Right ventricle myocardium inferior (tissue), 1 donor: ENCODE results near the gene MED25. TPM values are rescaled to one million over a fixed set of nuclear protein-coding genes. Genes with fewer than 3 reads are reported as not detected.

ENCODE experiments used
- ATAC-seq: fragments of 200-7000 bp; cut with Tn5 transposase; one replicate; pipeline ENCODE4 v1.9.1; 2020; ENCODE audit warnings: mild to moderate bottlenecking, moderate library complexity
- DNase-seq: peaks from one replicate; pipeline ENCODE4 v3.0.0; 2021; ENCODE audit errors: missing footprints
- intact Hi-C: fragments of 100-400 bp; cut with DNase I; formaldehyde crosslinking; loops from one replicate; pipeline ENCODE4 v1.11.0; 2022
- microRNA-seq: library from miRNA; unstranded; fragments of <30 nt; microRNA quantifications from one replicate; pipeline ENCODE4 v1.2.0, GENCODE V29; 2020
- total RNA-seq: library from RNA; stranded (reverse); fragmentation: NEBNext Ultra II Directional; extraction: Animal tissue kit (Norgen Biotek cat#: 25700); gene quantifications from one replicate; pipeline ENCODE4 v1.2.1, GENCODE V29; 2021
- donor health status: DM: no; HTN: yes; CAD: no; lungs with severe emphysema.

The MED25 gene
- total RNA-seq, 1 donor from 2014 or later = 70.4 TPM

GRCh38 chr19:49876422-49877019 is 58.4 kb downstream of the MED25 start:
- ATAC-seq = peak; percentile 77
- peak; percentile 99 for DNase-seq
- intact Hi-C loops = loop anchor here (1.0 to 10.0 kb wide), 4 partner anchors 60 to 382 kb away; partner anchors contain the start of genes PRMT1 and RPS11

- peak; percentile 83 for ATAC-seq
- DNase-seq = peak; percentile 99
- intact Hi-C loops = loop anchor here (1.0 to 10.0 kb wide), 4 partner anchors 60 to 382 kb away; partner anchors contain the start of genes PRMT1 and RPS11
Measured at GRCh38 chr19:49877020-49877878, 59.2 kb downstream of the MED25 start, which contains the start of the genes AKT1S1 and TBC1D17. TSS of gene AKT1S1 (minus strand) at chr19:49877355. CDS start at chr19:49873295, 4,060 bp downstream. TSS of gene TBC1D17 (plus strand) at chr19:49877702. CDS start at chr19:49877724, 22 bp downstream.

GRCh38 chr19:49877879-49878743 is 60.0 kb downstream of the MED25 start:
- ATAC-seq (peak; percentile 75), DNase-seq (peak; percentile 100)
- intact Hi-C loops = loop anchor here (1.0 to 10.0 kb wide), 4 partner anchors 61 to 383 kb away; partner anchors contain the start of genes PRMT1 and RPS11

GRCh38 chr19:49878744-49879070 is 60.6 kb downstream of the MED25 start:
- no peak for DNase-seq
- ATAC-seq = no peak
- intact Hi-C loops = loop anchor here (5.0 to 10.0 kb wide), 2 partner anchors 201 to 384 kb away; partner anchors contain the start of genes PRMT1 and RPS11

GRCh38 chr19:49879243-49879963 is 61.3 kb downstream of the MED25 start:
- DNase-seq (no peak), ATAC-seq (no peak)
- intact Hi-C loops = loop anchor here (5.0 to 10.0 kb wide), 2 partner anchors 202 to 385 kb away; partner anchors contain the start of genes PRMT1 and RPS11

- ATAC-seq (no peak), DNase-seq (no peak)
- intact Hi-C loops = no loop called here
Measured at GRCh38 chr19:49880162-49880869, 62.2 kb downstream of the MED25 start.

GRCh38 chr19:49881186-49881585 is 63.1 kb downstream of the MED25 start:
- intact Hi-C loops = no loop called here
- DNase-seq (no peak), ATAC-seq (no peak)

GRCh38 chr19:49881672-49882394 is 63.7 kb downstream of the MED25 start:
- DNase-seq = no peak
- no peak for ATAC-seq
- intact Hi-C loops = no loop called here

- intact Hi-C loops = no loop called here
- DNase-seq = no peak
- ATAC-seq = no peak
Measured at GRCh38 chr19:49882643-49883042, 64.6 kb downstream of the MED25 start.

GRCh38 chr19:49883094-49883493 is 65.0 kb downstream of the MED25 start:
- intact Hi-C loops = no loop called here
- no peak for DNase-seq

GRCh38 chr19:49884109-49884508 is 66.0 kb downstream of the MED25 start:
- intact Hi-C loops = no loop called here
- ATAC-seq (no peak), DNase-seq (no peak)

More at GRCh38 chr19:49883094-49883493, 65.0 kb downstream of the MED25 start:
- no peak for ATAC-seq

GRCh38 chr19:49884760-49885159 is 66.7 kb downstream of the MED25 start:
- intact Hi-C loops = no loop called here
- DNase-seq (no peak), ATAC-seq (no peak)

Small RNA genes within 50 kb of the gene (microRNA-seq; reads per million reads assigned to microRNA genes)
- not detected for gene MIR4749
- gene MIR6799 = not detected
- not detected for gene MIR6800

Other genes starting within 250 kb of the MED25 start
- 49.6 TPM for gene NOSIP, start 237.7 kb upstream of the MED25 start, total RNA-seq
- gene PRRG2, start 237.0 kb upstream of the MED25 start, total RNA-seq = 0.76 TPM
- 14.5 TPM for gene PRR12, start 227.1 kb upstream of the MED25 start, total RNA-seq
- 120 TPM for gene RRAS, start 178.1 kb upstream of the MED25 start, total RNA-seq
- gene SCAF1, start 176.1 kb upstream of the MED25 start, total RNA-seq = 42.5 TPM
- gene IRF3, start 152.4 kb upstream of the MED25 start, total RNA-seq = 36.4 TPM
- gene BCL2L12, start 152.4 kb upstream of the MED25 start, total RNA-seq = 10.6 TPM
- gene PRMT1, start 141.0 kb upstream of the MED25 start, total RNA-seq = 122 TPM
- 0.84 TPM for gene ADM5, start 128.7 kb upstream of the MED25 start, total RNA-seq
- gene CPT1C, start 127.2 kb upstream of the MED25 start, total RNA-seq = 2.9 TPM
- gene TSKS, start 55.0 kb upstream of the MED25 start, total RNA-seq = 0.57 TPM
- 76.4 TPM for gene AP2A1, start 51.3 kb upstream of the MED25 start, total RNA-seq
- 21.0 TPM for gene FUZ, start 5.0 kb upstream of the MED25 start, total RNA-seq
- gene PTOV1, start 32.9 kb downstream of the MED25 start, total RNA-seq = 122 TPM
- 36.9 TPM for gene PNKP, start 49.3 kb downstream of the MED25 start, total RNA-seq
- gene AKT1S1, start 59.1 kb downstream of the MED25 start, total RNA-seq = 37.2 TPM
- 44.9 TPM for gene TBC1D17, start 59.4 kb downstream of the MED25 start, total RNA-seq
- 0.30 TPM for gene IL4I1, start 78.6 kb downstream of the MED25 start, total RNA-seq
- gene ATF5, start 110.9 kb downstream of the MED25 start, total RNA-seq = 10.4 TPM
- 30.4 TPM for gene NUP62, start 111.2 kb downstream of the MED25 start, total RNA-seq
- gene SIGLEC11, start 142.9 kb downstream of the MED25 start, total RNA-seq = 0.60 TPM
- gene VRK3, start 207.1 kb downstream of the MED25 start, total RNA-seq = 22.9 TPM
- 3.2 TPM for gene ZNF473, start 207.7 kb downstream of the MED25 start, total RNA-seq